GM06990 (cell line): ENCODE results near the gene SSTR1.

ENCODE experiments used
- DNase-seq: peaks from one replicate; pipeline ENCODE4 v3.0.0-alpha.2; 2011; ENCODE audit not compliant: insufficient read length; ENCODE audit errors: extremely low read depth
- H3K27me3 ChIP-seq: replicated peaks from 2 replicates; pipeline ENCODE4 v1.6.0; 2011; ENCODE audit warnings: low read length; ENCODE audit not compliant: control insufficient read depth, insufficient read depth
- H3K36me3 ChIP-seq: 2 replicates; pipeline ENCODE4 v1.5.1; 2011; ENCODE audit warnings: low read length; ENCODE audit not compliant: control insufficient read depth, insufficient read depth
- H3K4me3 ChIP-seq: replicated peaks from 2 replicates; pipeline ENCODE4 v1.5.1; 2011; ENCODE audit warnings: low read depth, mild to moderate bottlenecking, control low read depth, low read length
- CTCF ChIP-seq: IDR thresholded peaks from 2 replicates; pipeline ENCODE4 v1.5.1; 2011; ENCODE audit warnings: low read length, control low read depth, mild to moderate bottlenecking, inconsistent platforms; ENCODE audit not compliant: insufficient read depth, poor library complexity, severe bottlenecking

Gene SSTR1

DNA sequence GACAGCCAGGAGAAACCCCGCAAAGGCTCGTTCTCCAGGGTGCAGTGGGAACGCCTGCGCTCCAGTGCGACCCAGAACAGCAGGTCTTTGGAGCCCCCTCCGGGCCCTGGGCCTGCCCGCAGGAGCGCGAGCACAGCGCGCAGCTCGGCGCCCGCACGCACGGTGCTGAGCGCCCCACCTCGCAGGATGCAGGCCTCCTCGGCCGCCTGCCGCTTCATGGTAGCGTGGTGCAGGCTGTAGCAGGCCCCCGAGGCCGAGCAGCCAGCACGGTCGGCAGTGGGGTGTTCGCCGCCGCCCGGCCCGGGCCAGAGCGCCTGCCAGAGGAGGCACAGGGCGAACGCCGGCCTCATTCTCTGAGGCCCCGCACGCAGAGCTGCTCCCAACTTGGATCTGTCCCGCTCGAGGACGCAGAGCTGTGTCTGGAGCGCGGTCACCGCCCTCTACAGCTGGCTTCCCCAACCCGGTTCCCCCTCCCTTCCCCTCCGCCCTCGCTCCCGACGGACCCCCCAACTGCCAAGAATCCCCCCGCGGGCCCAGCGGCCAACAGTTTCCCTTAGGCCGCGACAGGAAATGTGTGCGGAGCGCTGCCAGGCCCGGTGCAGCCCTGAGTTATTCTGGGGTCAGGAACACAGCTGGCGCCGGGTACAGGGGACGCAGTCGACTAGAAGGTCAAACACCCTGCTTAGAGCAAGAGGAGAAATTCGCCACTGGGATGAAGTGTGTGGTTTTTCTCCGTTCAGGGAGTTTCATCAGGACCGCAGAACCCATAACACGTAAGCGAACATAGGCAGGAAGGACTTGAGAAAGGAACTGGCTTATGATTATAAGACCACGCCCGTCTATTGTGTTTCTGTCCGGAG lies 48.2 kb downstream of the SSTR1 start, which contains the start of gene CLEC14A:
CLEC14A (minus strand) TSS at position 421 of the 860 bp plus-strand sequence; CDS start at position 350, 71 bp downstream.
- no peak for DNase-seq
- Histone ChIP-seq H3K36me3 (no peaks in the 10 kb centered on the region), H3K4me3 (no peak within 1 kb of the TSS), H3K27me3 (no peaks in the 10 kb centered on the region)
- no peak for TF ChIP-seq CTCF

- no peak for DNase-seq
- H3K27me3 ChIP-seq = no peaks in the 10 kb centered on the region
- no peak for TF ChIP-seq CTCF
Observed at GRCh38 chr14:38256533-38256840, 48.8 kb downstream of the SSTR1 start.

GRCh38 chr14:38257507-38257906 lies 49.8 kb downstream of the SSTR1 start:
- DNase-seq = no peak
- Histone ChIP-seq H3K4me3 (no peak overlapping the region), H3K36me3 (no peaks in the 10 kb centered on the region), H3K27me3 (no peaks in the 10 kb centered on the region)
- TF ChIP-seq CTCF = no peak

More at GRCh38 chr14:38256533-38256840, 48.8 kb downstream of the SSTR1 start:
- Histone ChIP-seq H3K36me3 (no peaks in the 10 kb centered on the region), H3K4me3 (no peak overlapping the region)

- H3K27me3 ChIP-seq = no peaks in the 10 kb centered on the region
- no peak overlapping the region for H3K4me3 ChIP-seq
- no peak for DNase-seq
- H3K36me3 ChIP-seq = no peaks in the 10 kb centered on the region
- TF ChIP-seq CTCF = no peak
Observed at GRCh38 chr14:38261620-38262019, 53.9 kb downstream of the SSTR1 start.
